OCI-LY1 (cell line): ENCODE data around the gene HAAO.

Experiments used
- H2AFZ ChIP-seq: fragments of 200-600 bp; sonication (generic), shearing (Covaris generic); 2 replicates; pipeline ENCODE4 v1.6.0; 2014; ENCODE audit warnings: antibody characterized with exemption, mild to moderate bottlenecking, low read length
- H3F3A ChIP-seq: fragments of 200-600 bp; sonication (generic), shearing (Covaris generic); 2 replicates; pipeline ENCODE4 v1.6.0; 2014; ENCODE audit warnings: mild to moderate bottlenecking, antibody characterized with exemption, low read length, moderate library complexity; ENCODE audit not compliant: insufficient read depth
- H3K27ac ChIP-seq: fragments of 200-600 bp; sonication (generic); 2 replicates; pipeline ENCODE4 v1.5.1; 2014; ENCODE audit warnings: low read length, mixed run types, mild to moderate bottlenecking, low read depth; ENCODE audit not compliant: poor library complexity, severe bottlenecking
- H3K27me3 ChIP-seq: fragments of 200-600 bp; sonication (generic); 2 replicates; pipeline ENCODE4 v1.6.0; 2014; ENCODE audit warnings: antibody characterized with exemption, mild to moderate bottlenecking, low read length, moderate library complexity; ENCODE audit not compliant: insufficient read depth
- H3K36me3 ChIP-seq: fragments of 200-600 bp; sonication (generic); 2 replicates; pipeline ENCODE4 v1.6.1; 2014; ENCODE audit warnings: mild to moderate bottlenecking, antibody characterized with exemption, low read length, moderate library complexity, mixed read lengths; ENCODE audit not compliant: insufficient read depth
- H3K4me1 ChIP-seq: fragments of 200-600 bp; sonication (generic); 2 replicates; pipeline ENCODE4 v1.5.1; 2014; ENCODE audit warnings: mild to moderate bottlenecking, low read length, moderate library complexity; ENCODE audit not compliant: insufficient read depth, severe bottlenecking
- H3K4me2 ChIP-seq: fragments of 200-600 bp; sonication (generic), shearing (Covaris generic); 2 replicates; pipeline ENCODE4 v1.6.1; 2014; ENCODE audit warnings: low read length
- H3K4me3 ChIP-seq: fragments of 200-600 bp; sonication (generic); 2 replicates; pipeline ENCODE4 v1.5.1; 2014; ENCODE audit warnings: low read length, low read depth, mild to moderate bottlenecking, mixed read lengths; ENCODE audit not compliant: poor library complexity, severe bottlenecking
- H3K79me2 ChIP-seq: fragments of 200-600 bp; shearing (Covaris generic); 2 replicates; pipeline ENCODE4 v1.6.1; 2016; ENCODE audit warnings: mixed run types, low read length, mixed read lengths; ENCODE audit not compliant: insufficient read depth
- H3K9ac ChIP-seq: fragments of 200-600 bp; sonication (generic), shearing (Covaris generic); 2 replicates; pipeline ENCODE4 v1.6.1; 2014; ENCODE audit warnings: mild to moderate bottlenecking, low read length, mixed read lengths
- H3K9me2 ChIP-seq: fragments of 200-600 bp; sonication (generic), shearing (Covaris generic); 2 replicates; pipeline ENCODE4 v1.6.1; 2014; ENCODE audit warnings: low read depth, mild to moderate bottlenecking, low read length, mixed read lengths
- H3K9me3 ChIP-seq: fragments of 200-600 bp; shearing (Covaris generic); 2 replicates; pipeline ENCODE4 v1.6.1; 2014; ENCODE audit warnings: low read length, mixed read lengths
- H4K20me1 ChIP-seq: fragments of 200-600 bp; sonication (generic), shearing (Covaris generic); 2 replicates; pipeline ENCODE4 v1.6.0; 2016; ENCODE audit warnings: mild to moderate bottlenecking, low read length; ENCODE audit not compliant: insufficient read depth
- CTCF ChIP-seq: fragments of 200-600 bp; sonication (generic), shearing (Covaris generic); IDR thresholded peaks from 2 replicates; pipeline ENCODE4 v1.5.1; 2017; ENCODE audit warnings: mild to moderate bottlenecking, antibody characterized with exemption, low read length, moderate library complexity, mixed read lengths
- EZH2 ChIP-seq: fragments of 200-600 bp; sonication (generic), shearing (Covaris generic); IDR thresholded peaks from 2 replicates; pipeline ENCODE4 v1.8.0; 2017; ENCODE audit warnings: borderline replicate concordance, mixed run types, mild to moderate bottlenecking, antibody characterized with exemption, low read length, moderate library complexity, mixed read lengths

Gene HAAO

DNA sequence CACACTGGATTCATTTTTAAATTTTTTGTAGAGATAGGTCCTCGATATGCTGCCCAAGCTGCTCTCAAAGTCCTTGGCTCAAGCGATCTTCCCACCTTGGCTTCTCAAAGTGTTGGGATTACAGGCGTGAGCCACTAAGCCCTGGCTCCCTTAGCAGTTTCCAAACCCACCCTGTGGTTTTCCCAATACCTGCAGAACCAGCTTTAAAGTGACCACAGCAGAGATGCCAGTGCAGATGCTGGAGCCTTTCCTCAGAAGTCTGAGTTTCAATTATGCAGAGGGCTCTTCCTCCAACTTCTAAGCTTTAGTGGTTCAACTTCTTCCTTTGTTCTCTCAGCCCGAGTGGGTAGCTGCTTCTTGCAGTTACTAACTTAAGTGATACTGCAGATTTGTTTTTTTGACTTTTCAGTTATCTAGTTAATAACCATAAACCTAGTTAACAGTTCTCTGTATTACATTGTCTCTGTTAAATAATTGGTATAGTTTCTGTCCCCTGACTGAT lies 8.1 kb upstream of the HAAO start:
- Histone ChIP-seq H3K27me3 (0 out of 2 replicates have a peak, but pooled peaks cover 3% of the 10 kb centered on the region), H3K9me3 (no peaks in the 10 kb centered on the region), H3K4me2 (no peak overlapping the region), H3K9me2 (no peaks in the 10 kb centered on the region), H3K79me2 (no peaks in the 10 kb centered on the region), H3F3A (no peaks in the 10 kb centered on the region), H2AFZ (no peak overlapping the region), H3K4me3 (no peak overlapping the region), H3K36me3 (no peaks in the 10 kb centered on the region), H3K27ac (no peak overlapping the region), H3K9ac (no peak overlapping the region), H3K4me1 (peaks cover 16% of the 10 kb centered on the region), H4K20me1 (no peaks in the 10 kb centered on the region)
- TF ChIP-seq EZH2 (no peak), CTCF (no peak)

DNA sequence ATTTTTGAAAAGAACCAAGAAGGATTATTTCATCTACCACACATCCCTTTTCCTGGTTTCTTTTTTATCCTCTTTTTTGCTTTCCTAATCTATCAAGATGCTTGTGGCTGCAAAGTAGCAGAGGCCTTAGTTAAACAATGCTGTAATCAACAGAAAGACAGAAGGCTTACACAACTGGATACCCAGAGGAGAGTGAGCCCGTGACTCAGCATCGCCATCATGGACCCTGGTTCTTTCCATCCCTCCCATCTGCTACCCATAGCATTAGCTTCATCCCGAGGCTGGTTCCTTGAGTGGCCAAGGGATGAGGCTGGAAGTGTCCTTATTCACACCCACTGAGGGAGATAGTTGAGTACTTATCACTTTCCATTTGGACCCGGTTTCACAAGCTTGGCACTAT lies 7.5 kb upstream of the HAAO start:
- no peak overlapping the region for H2AFZ ChIP-seq
- no peaks in the 10 kb centered on the region for H4K20me1 ChIP-seq
- H3K9ac ChIP-seq = no peak overlapping the region
- no peaks in the 10 kb centered on the region for H3K9me3 ChIP-seq
- no peaks in the 10 kb centered on the region for H3K79me2 ChIP-seq
- no peak overlapping the region for H3K27ac ChIP-seq
- no peaks in the 10 kb centered on the region for H3K27me3 ChIP-seq
- no peak for TF ChIP-seq EZH2
- no peak for TF ChIP-seq CTCF
- H3K36me3 ChIP-seq = no peaks in the 10 kb centered on the region
- H3F3A ChIP-seq = 0 out of 2 replicates have a peak, but pooled peaks cover 4% of the 10 kb centered on the region
- H3K4me2 ChIP-seq = no peak overlapping the region
- no peaks in the 10 kb centered on the region for H3K9me2 ChIP-seq
- no peak overlapping the region for H3K4me3 ChIP-seq
- H3K4me1 ChIP-seq = peaks cover 23% of the 10 kb centered on the region

GRCh38 chr2:42797281-42797680 lies 4.9 kb upstream of the HAAO start:
- H3K79me2 ChIP-seq = no peaks in the 10 kb centered on the region
- TF ChIP-seq EZH2 = no peak
- TF ChIP-seq CTCF = no peak
- H3K27ac ChIP-seq = no peak overlapping the region
- H3K9ac ChIP-seq = no peak overlapping the region
- no peak overlapping the region for H3K4me3 ChIP-seq
- no peaks in the 10 kb centered on the region for H3K9me3 ChIP-seq
- no peak overlapping the region for H3K4me2 ChIP-seq
- 0 out of 2 replicates have a peak, but pooled peaks cover 6% of the 10 kb centered on the region for H3F3A ChIP-seq
- H4K20me1 ChIP-seq = no peaks in the 10 kb centered on the region
- H3K27me3 ChIP-seq = no peaks in the 10 kb centered on the region
- no peak overlapping the region for H2AFZ ChIP-seq
- peaks cover 48% of the 10 kb centered on the region for H3K4me1 ChIP-seq
- H3K36me3 ChIP-seq = no peaks in the 10 kb centered on the region
- H3K9me2 ChIP-seq = no peaks in the 10 kb centered on the region
